NCI-H82 treated with DMSO at 0.1 percent for 48 hours (cell line): ENCODE data around the gene SPAG16.

Source experiments
- DNase-seq: peaks from one replicate; lab custom pipeline; 2025; ENCODE audit not compliant: unreplicated experiment; lab: John Stamatoyannopoulos, UW

Gene SPAG16

GRCh38 chr2:213284105-213285090 is at the start of gene SPAG16:
Gene SPAG16, plus strand, starts transcription at chr2:213284464.
- peak; percentile 90 for DNase-seq

- no peak for DNase-seq
Observed at GRCh38 chr2:213234641-213235040, 49.6 kb upstream of the SPAG16 start.

- DNase-seq: no peak
Observed at GRCh38 chr2:213235741-213236140, 48.5 kb upstream of the SPAG16 start.

GRCh38 chr2:213237251-213237650 is 47.0 kb upstream of the SPAG16 start:
- DNase-seq: peak; percentile 54

GRCh38 chr2:213237787-213238186 is 46.5 kb upstream of the SPAG16 start:
- DNase-seq: no peak

- DNase-seq: no peak
Observed at GRCh38 chr2:213238753-213239495, 45.3 kb upstream of the SPAG16 start.

- no peak for DNase-seq
Observed at GRCh38 chr2:213241817-213242216, 42.4 kb upstream of the SPAG16 start.

- no peak for DNase-seq
Observed at GRCh38 chr2:213242653-213243052, 41.6 kb upstream of the SPAG16 start.

GRCh38 chr2:213243189-213244044 is 40.8 kb upstream of the SPAG16 start:
- no peak for DNase-seq

GRCh38 chr2:213246497-213247281 is 37.6 kb upstream of the SPAG16 start:
- no peak for DNase-seq

GRCh38 chr2:213247566-213247965 is 36.7 kb upstream of the SPAG16 start:
- DNase-seq: no peak

- no peak for DNase-seq
Observed at GRCh38 chr2:213248637-213249036, 35.6 kb upstream of the SPAG16 start.

- DNase-seq: no peak
Observed at GRCh38 chr2:213249502-213249901, 34.8 kb upstream of the SPAG16 start.

GRCh38 chr2:213251618-213252017 is 32.6 kb upstream of the SPAG16 start:
- DNase-seq: peak; percentile 56

- no peak for DNase-seq
Observed at GRCh38 chr2:213252206-213252605, 32.1 kb upstream of the SPAG16 start.

- peak; percentile 36 for DNase-seq
Observed at GRCh38 chr2:213253162-213253561, 31.1 kb upstream of the SPAG16 start.

- no peak for DNase-seq
Observed at GRCh38 chr2:213259266-213259665, 25.0 kb upstream of the SPAG16 start.

- DNase-seq: no peak
Observed at GRCh38 chr2:213261237-213261636, 23.0 kb upstream of the SPAG16 start.

- no peak for DNase-seq
Observed at GRCh38 chr2:213261715-213262114, 22.5 kb upstream of the SPAG16 start.

- no peak for DNase-seq
Observed at GRCh38 chr2:213265679-213266078, 18.6 kb upstream of the SPAG16 start.
